ENCODE data around the gene ALK.

ALK gene

DNA sequence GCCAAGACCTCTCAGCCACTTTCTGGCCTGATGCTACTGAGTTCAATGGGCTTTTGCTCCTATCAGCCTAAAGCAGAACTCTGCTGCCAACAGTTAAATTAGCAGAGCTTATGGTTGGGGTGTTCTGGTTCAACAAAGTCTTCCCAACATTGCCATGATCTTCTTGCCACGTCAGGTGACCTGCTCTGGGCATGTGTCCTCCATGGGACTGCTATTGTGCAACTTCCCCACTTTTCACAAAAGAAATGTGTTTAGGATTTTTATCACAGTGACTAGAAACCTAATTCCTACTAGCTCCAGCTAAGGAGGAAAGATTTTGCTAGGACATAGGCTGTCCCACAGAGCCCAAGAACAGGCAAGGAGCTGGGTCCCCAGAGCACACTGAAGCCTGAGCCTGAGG is 56.4 kb downstream of the ALK start:
- Histone ChIP-seq H3K4me1 (ENCODE audit: control insufficient read depth, insufficient read depth, low read length) (no peaks in the 10 kb centered on the region), H3K27me3 (ENCODE audit: control insufficient read depth, insufficient read depth, low read length) (no peaks in the 10 kb centered on the region), H3K27ac (ENCODE audit: low read depth, low read length) (no peak overlapping the region), H3K9ac (ENCODE audit: low read length) (no peak overlapping the region), H3K4me3 (ENCODE audit: low read length) (no peak overlapping the region), H3K36me3 (ENCODE audit: control insufficient read depth, insufficient read depth, low read length) (no peaks in the 10 kb centered on the region)

DNA sequence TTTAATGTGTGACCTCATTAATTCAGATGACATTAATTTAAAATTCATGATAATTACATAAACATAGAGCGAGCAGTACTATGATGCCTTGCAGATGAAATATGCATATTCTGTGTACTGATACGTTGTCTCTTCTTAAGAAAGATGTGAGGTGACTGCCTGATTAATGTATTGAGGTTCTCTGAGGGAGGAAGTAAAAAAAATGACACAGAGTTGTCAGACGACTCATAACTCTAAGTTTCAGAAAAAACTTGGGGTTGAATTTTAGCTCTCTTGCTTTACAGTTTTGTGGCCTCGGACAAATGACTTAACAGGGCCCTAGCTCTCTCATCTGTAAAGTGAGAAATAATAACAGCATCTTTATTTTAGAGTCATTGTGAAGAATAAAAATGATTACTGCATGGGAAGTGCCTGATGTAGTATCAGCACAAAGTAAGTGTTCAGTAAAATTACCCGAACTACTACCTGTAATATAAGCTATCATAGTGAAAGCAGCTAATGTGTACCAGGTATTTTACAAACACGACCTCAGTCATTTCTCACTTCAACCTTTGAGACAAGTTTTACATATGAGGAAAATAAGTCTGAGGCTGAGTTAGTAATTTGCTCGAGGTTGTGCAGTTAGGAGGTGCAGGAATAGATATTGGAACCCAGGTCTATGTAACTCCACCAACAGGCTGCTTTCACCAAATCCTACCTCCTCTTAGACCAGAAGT is 65.3 kb downstream of the ALK start:
- Histone ChIP-seq H3K4me1 (ENCODE audit: control insufficient read depth, insufficient read depth, low read length) (no peaks in the 10 kb centered on the region), H3K4me3 (ENCODE audit: low read length) (no peak overlapping the region), H3K27ac (ENCODE audit: low read depth, low read length) (no peak overlapping the region), H3K9ac (ENCODE audit: low read length) (no peak overlapping the region), H3K27me3 (ENCODE audit: control insufficient read depth, insufficient read depth, low read length) (no peaks in the 10 kb centered on the region), H3K36me3 (ENCODE audit: control insufficient read depth, insufficient read depth, low read length) (no peaks in the 10 kb centered on the region)

DNA sequence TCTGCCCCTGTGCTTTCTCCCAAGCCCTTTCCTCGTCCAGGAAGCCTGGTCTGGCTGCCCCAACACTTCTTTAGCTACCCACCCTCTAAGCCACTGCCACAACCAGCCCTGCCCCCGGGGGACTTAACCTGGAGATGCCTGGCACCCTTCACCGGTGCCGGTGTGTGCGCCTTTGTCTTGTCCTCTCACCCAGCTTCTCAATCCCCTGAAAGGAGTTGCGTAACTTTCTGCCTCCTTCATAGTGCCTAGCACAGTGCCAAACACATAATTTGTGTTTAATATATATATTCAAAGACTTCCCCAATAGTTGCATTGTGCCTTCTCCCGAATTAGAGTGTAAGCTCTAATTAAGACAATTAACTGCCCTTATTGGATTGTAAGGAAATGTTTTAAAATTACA is 70.6 kb downstream of the ALK start:
- no peak overlapping the region for H3K9ac ChIP-seq (ENCODE audit: low read length)

DNA sequence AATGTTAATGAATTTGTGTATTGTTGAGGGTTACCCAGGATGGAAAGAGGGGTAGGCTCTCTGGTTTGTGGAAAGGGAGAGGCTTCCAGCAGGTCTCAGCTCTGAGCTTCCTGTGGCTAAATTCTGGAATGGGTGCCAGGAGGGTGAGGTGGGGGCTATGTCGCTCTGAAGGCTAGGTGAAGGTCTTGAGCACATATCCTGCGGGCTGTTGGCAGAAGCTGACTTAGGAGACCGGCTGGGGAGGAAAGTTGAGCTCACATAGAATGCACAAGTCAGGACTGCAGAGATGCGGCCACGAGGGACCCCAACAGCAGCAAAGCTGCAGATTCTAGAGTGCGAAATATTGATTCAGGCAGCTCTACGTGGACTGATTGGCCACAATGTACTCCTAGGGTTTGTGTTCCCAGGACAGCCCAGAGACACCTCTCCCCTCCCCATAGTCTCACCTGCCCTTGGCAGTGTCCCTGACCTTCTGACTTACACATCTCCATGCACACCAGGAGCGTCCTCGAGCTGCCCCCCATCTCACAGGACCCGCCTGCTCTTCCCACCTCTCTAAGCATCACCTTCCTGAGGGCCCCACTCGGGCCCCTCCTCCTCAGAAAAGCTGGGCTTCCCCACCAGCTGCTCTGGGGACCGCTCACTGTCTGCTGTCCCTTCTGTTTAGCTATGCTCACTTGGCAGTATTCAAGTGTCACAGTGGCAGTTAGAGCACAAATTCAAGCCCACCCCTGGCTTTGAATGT is 72.6 kb downstream of the ALK start:
- no peak overlapping the region for H3K4me3 ChIP-seq (ENCODE audit: low read length)
- no peaks in the 10 kb centered on the region for H3K4me1 ChIP-seq (ENCODE audit: control insufficient read depth, insufficient read depth, low read length)
- no peaks in the 10 kb centered on the region for H3K36me3 ChIP-seq (ENCODE audit: control insufficient read depth, insufficient read depth, low read length)
- no peaks in the 10 kb centered on the region for H3K27me3 ChIP-seq (ENCODE audit: control insufficient read depth, insufficient read depth, low read length)
- H3K9ac ChIP-seq (ENCODE audit: low read length) = no peak overlapping the region
- no peak overlapping the region for H3K27ac ChIP-seq (ENCODE audit: low read depth, low read length)

More for the DNA sequence above, 70.6 kb downstream of the ALK start:
- H3K4me1 ChIP-seq (ENCODE audit: control insufficient read depth, insufficient read depth, low read length) = no peaks in the 10 kb centered on the region
- H3K4me3 ChIP-seq (ENCODE audit: low read length) = no peak overlapping the region
- H3K27me3 ChIP-seq (ENCODE audit: control insufficient read depth, insufficient read depth, low read length) = no peaks in the 10 kb centered on the region
- H3K27ac ChIP-seq (ENCODE audit: low read depth, low read length) = no peak overlapping the region
- no peaks in the 10 kb centered on the region for H3K36me3 ChIP-seq (ENCODE audit: control insufficient read depth, insufficient read depth, low read length)

DNA sequence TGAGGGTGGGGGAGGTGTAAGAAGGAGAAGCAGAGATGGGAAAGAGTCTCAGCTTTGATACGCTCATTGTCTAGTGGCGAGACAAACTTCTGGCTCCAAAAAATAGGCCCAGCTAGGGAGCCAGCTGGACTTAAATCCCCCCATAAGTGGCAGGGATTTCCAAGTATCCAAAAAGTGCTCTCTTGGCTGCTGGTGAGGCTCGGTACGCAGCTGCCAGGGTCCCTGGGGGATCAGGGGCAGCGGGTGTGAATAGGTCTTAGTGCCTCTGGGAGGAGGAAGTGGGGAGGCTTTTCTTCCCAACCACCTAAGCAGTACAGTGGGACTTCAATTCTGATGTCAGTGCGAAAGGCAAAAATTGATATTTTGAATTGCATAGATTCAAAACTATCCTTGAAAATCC is 73.5 kb downstream of the ALK start:
- no peak overlapping the region for H3K4me3 ChIP-seq (ENCODE audit: low read length)
- no peaks in the 10 kb centered on the region for H3K4me1 ChIP-seq (ENCODE audit: control insufficient read depth, insufficient read depth, low read length)
- no peaks in the 10 kb centered on the region for H3K27me3 ChIP-seq (ENCODE audit: control insufficient read depth, insufficient read depth, low read length)

DNA sequence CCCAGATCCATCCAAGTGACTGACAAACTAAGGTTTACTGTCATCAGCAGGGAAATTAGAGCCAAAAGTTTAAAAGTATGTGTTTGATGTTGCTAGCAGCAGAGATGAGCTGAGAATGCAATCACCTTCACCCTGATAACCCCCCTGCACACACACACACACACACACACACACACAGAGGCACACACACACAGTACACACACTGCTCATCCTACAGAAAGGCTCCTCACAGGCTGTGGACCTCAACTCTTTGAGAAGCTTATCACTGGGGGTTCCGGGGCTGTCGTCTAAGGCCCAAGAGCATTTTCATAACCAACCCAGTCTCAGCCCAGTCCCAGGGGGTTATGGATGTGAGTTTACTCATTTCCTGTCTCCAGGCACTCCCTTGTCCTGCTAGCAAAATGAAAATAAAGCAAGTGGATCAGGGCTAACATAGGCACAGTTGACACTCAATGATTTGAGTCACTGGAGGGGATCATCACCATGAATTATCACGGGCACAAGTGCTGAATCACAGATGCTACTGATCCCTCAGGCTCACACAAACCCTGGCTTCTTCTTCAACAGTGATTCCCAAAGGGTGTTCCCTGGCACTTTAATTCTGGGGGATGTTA is 76.6 kb downstream of the ALK start:
- Histone ChIP-seq H3K4me1 (ENCODE audit: control insufficient read depth, insufficient read depth, low read length) (no peaks in the 10 kb centered on the region), H3K9ac (ENCODE audit: low read length) (no peak overlapping the region), H3K4me3 (ENCODE audit: low read length) (no peak overlapping the region), H3K27ac (ENCODE audit: low read depth, low read length) (no peak overlapping the region), H3K36me3 (ENCODE audit: control insufficient read depth, insufficient read depth, low read length) (no peaks in the 10 kb centered on the region), H3K27me3 (ENCODE audit: control insufficient read depth, insufficient read depth, low read length) (no peaks in the 10 kb centered on the region)

More for the DNA sequence above, 73.5 kb downstream of the ALK start:
- no peaks in the 10 kb centered on the region for H3K36me3 ChIP-seq (ENCODE audit: control insufficient read depth, insufficient read depth, low read length)
- no peak overlapping the region for H3K9ac ChIP-seq (ENCODE audit: low read length)
- no peak overlapping the region for H3K27ac ChIP-seq (ENCODE audit: low read depth, low read length)

DNA sequence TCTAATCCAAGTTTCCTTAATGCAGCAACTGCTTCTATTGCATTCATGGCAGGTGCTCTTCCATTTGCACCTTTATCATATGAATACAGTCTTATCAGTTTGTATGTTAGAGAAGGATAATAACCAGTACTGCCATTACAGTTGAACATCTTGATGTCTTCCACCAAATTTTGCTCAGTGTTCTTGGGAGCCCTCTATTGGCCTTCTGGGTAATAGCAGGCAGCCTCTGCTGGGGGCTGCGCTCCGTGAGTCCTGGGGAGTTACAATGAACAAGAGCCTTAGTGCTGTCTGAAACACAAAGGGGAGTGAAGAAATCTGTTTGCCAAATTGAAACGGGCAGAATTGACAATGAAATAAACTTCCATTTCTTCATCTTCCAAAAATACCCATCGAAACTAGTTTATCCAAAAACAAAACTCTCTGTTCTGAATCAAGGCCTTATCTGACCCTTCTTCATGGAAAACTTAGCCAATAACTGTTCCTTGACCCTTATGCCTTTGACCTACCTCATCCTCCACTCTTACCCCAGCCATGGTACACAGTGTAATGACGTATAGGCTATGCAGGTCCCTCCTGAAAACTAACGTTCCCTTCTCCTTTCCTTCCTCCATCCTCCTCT is 79.9 kb downstream of the ALK start:
- no peak overlapping the region for H3K9ac ChIP-seq (ENCODE audit: low read length)
- no peaks in the 10 kb centered on the region for H3K4me1 ChIP-seq (ENCODE audit: control insufficient read depth, insufficient read depth, low read length)
- no peak overlapping the region for H3K27ac ChIP-seq (ENCODE audit: low read depth, low read length)
- no peaks in the 10 kb centered on the region for H3K36me3 ChIP-seq (ENCODE audit: control insufficient read depth, insufficient read depth, low read length)
- no peak overlapping the region for H3K4me3 ChIP-seq (ENCODE audit: low read length)
- H3K27me3 ChIP-seq (ENCODE audit: control insufficient read depth, insufficient read depth, low read length) = no peaks in the 10 kb centered on the region

DNA sequence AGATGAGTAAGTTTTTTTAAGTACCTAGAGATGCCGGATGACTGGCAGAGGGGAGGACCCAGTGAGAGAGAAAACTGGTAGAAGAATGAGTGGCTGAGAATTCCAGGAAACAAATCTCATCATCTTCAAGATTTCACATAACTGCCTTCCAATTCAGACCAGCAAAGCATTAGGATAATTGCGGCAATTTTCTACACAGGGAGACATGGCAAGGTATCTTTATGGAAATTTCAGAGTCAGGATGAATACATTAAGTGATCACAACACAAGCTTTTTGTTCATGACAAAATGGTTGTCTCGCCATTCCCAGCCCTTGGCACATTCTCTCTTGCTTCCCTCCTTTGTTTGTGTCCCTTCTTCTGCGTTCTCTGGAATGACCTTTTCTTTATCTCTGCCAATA is 82.1 kb downstream of the ALK start:
- no peak overlapping the region for H3K4me3 ChIP-seq (ENCODE audit: low read length)
- H3K27me3 ChIP-seq (ENCODE audit: control insufficient read depth, insufficient read depth, low read length) = no peaks in the 10 kb centered on the region
- H3K4me1 ChIP-seq (ENCODE audit: control insufficient read depth, insufficient read depth, low read length) = no peaks in the 10 kb centered on the region
- no peaks in the 10 kb centered on the region for H3K36me3 ChIP-seq (ENCODE audit: control insufficient read depth, insufficient read depth, low read length)
- no peak overlapping the region for H3K27ac ChIP-seq (ENCODE audit: low read depth, low read length)
- no peak overlapping the region for H3K9ac ChIP-seq (ENCODE audit: low read length)

DNA sequence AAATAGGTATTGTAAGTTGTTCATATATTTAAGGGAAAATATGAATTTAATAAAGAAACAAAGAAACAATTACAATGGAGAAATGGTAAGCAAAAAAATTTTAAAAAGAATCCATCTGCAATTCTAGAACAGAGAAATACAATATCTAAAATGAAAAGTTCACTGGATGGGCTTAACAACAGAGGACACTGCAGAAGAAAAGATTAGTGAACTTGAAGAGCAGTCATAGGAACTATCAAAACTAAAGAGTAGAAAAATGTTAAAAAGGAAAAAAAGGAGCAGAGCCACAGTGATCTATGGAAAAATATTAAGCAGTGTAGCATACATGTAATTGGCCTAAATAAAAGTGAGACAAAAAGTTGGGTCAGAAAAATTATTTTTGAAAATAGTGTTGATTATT is 83.5 kb downstream of the ALK start:
- no peaks in the 10 kb centered on the region for H3K36me3 ChIP-seq (ENCODE audit: control insufficient read depth, insufficient read depth, low read length)
- H3K4me3 ChIP-seq (ENCODE audit: low read length) = no peak overlapping the region
- no peak overlapping the region for H3K27ac ChIP-seq (ENCODE audit: low read depth, low read length)
- no peaks in the 10 kb centered on the region for H3K4me1 ChIP-seq (ENCODE audit: control insufficient read depth, insufficient read depth, low read length)
- H3K27me3 ChIP-seq (ENCODE audit: control insufficient read depth, insufficient read depth, low read length) = no peaks in the 10 kb centered on the region
- H3K9ac ChIP-seq (ENCODE audit: low read length) = no peak overlapping the region

DNA sequence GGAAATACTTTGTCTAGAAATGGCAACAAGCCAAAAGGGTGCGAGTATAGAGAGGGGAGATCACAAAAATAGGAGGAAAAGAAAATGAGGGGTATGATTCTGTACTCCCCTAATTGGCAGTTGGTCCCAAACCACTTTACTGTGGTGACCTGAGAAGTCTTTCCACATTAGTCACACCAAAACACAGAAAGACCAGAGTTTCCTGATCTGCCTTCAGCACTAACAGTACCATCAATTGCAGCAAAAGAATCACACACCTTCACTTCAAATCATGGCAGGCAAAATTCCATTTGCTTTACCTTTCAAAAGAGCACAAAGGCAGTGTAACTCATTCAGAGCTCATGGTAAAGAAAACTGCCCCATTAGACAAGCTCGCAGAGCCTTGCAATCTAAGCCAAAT is 86.8 kb downstream of the ALK start:
- no peaks in the 10 kb centered on the region for H3K27me3 ChIP-seq (ENCODE audit: control insufficient read depth, insufficient read depth, low read length)
- H3K27ac ChIP-seq (ENCODE audit: low read depth, low read length) = no peak overlapping the region
- H3K9ac ChIP-seq (ENCODE audit: low read length) = no peak overlapping the region
- H3K4me3 ChIP-seq (ENCODE audit: low read length) = no peak overlapping the region
- no peaks in the 10 kb centered on the region for H3K36me3 ChIP-seq (ENCODE audit: control insufficient read depth, insufficient read depth, low read length)
- H3K4me1 ChIP-seq (ENCODE audit: control insufficient read depth, insufficient read depth, low read length) = peaks cover 4% of the 10 kb centered on the region

DNA sequence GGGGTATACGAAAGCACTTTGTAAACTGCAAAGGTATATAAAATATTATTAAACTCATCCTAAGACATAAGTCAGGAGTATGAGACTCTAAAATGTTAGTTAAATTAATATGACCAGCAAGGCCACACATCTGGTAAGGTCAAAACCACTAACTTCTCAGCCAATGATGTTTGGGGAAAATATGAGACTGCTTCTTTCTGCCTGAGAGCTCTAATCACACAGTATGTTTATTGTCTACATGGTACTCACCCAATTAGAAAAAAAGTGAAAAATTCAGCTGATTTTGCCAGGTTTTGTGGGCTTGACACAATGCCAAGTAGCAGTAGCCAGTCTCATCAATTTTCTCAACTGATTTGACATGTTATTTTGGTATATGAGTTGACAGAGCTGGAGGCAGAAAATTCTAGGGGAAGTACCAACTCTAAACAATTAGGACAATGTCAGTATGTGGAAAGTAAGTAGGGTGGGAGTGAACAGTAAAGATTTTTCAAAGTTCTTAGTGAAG is 87.3 kb downstream of the ALK start:
- H3K36me3 ChIP-seq (ENCODE audit: control insufficient read depth, insufficient read depth, low read length) = no peaks in the 10 kb centered on the region
- no peak overlapping the region for H3K9ac ChIP-seq (ENCODE audit: low read length)
- H3K4me1 ChIP-seq (ENCODE audit: control insufficient read depth, insufficient read depth, low read length) = peaks cover 5% of the 10 kb centered on the region
- no peak overlapping the region for H3K27ac ChIP-seq (ENCODE audit: low read depth, low read length)
- no peaks in the 10 kb centered on the region for H3K27me3 ChIP-seq (ENCODE audit: control insufficient read depth, insufficient read depth, low read length)
- no peak overlapping the region for H3K4me3 ChIP-seq (ENCODE audit: low read length)

DNA sequence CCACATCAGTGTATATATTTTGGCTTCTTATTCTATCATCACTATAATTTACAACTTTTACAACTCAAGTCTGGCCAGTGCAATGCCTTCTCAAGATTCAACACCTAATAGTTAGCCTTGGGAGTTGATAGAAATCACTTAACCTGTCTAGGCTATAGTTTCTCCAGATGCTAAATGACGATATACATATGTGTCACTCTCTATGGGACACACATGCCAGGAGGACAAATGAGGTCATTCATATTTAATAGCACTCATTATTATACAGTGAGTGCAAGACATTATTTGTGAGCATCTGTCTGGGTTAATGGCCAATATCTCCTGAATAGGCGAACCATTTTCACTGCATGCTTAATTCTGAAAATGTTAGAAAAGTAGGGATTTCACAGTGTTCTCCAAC is 89.8 kb downstream of the ALK start:
- H3K27ac ChIP-seq (ENCODE audit: low read depth, low read length) = no peak overlapping the region
- H3K9ac ChIP-seq (ENCODE audit: low read length) = no peak overlapping the region
- no peak overlapping the region for H3K4me3 ChIP-seq (ENCODE audit: low read length)
- no peaks in the 10 kb centered on the region for H3K27me3 ChIP-seq (ENCODE audit: control insufficient read depth, insufficient read depth, low read length)
- peaks cover 5% of the 10 kb centered on the region for H3K4me1 ChIP-seq (ENCODE audit: control insufficient read depth, insufficient read depth, low read length)
- no peaks in the 10 kb centered on the region for H3K36me3 ChIP-seq (ENCODE audit: control insufficient read depth, insufficient read depth, low read length)
